Neuronal stem cell (in vitro differentiated cells): ENCODE results near the gene STX1B.

Experiments
- DNase-seq: peaks from one replicate; pipeline ENCODE4 v3.0.0-alpha.2; 2013; ENCODE audit warnings: low spot score
- H2AFZ ChIP-seq: one replicate; pipeline ENCODE4 v1.6.1; 2013; ENCODE audit warnings: mild to moderate bottlenecking, low read length, inconsistent platforms
- H2AK5ac ChIP-seq: 2 replicates; pipeline ENCODE4 v1.6.1; 2013; ENCODE audit warnings: low read depth, mild to moderate bottlenecking, inconsistent platforms, low read length, moderate library complexity, mixed read lengths
- H2BK120ac ChIP-seq: 2 replicates; pipeline ENCODE4 v1.6.1; 2013; ENCODE audit warnings: low read depth, mild to moderate bottlenecking, inconsistent platforms, low read length, moderate library complexity, mixed read lengths
- H2BK12ac ChIP-seq: one replicate; pipeline ENCODE4 v1.6.1; 2013; ENCODE audit warnings: low read length, inconsistent platforms
- H2BK15ac ChIP-seq: 2 replicates; pipeline ENCODE4 v1.6.1; 2013; ENCODE audit warnings: mild to moderate bottlenecking, low read length, inconsistent platforms, mixed read lengths
- H2BK5ac ChIP-seq: one replicate; pipeline ENCODE4 v1.6.1; 2013; ENCODE audit warnings: inconsistent platforms, mild to moderate bottlenecking, low read length, moderate library complexity
- H3K14ac ChIP-seq: one replicate; pipeline ENCODE4 v1.6.1; 2013; ENCODE audit warnings: low read length, inconsistent platforms
- H3K18ac ChIP-seq: 2 replicates; pipeline ENCODE4 v1.6.1; 2013; ENCODE audit warnings: low read length, inconsistent platforms
- H3K23ac ChIP-seq: 2 replicates; pipeline ENCODE4 v1.6.1; 2013; ENCODE audit warnings: low read depth, mild to moderate bottlenecking, mixed read lengths, low read length, inconsistent platforms; ENCODE audit not compliant: poor library complexity
- H3K27ac ChIP-seq: replicated peaks from 3 replicates; pipeline ENCODE4 v1.5.1; 2013; ENCODE audit warnings: low read length, inconsistent platforms
- H3K27me3 ChIP-seq, 3 experiments: 2 replicates each; pipeline ENCODE4 v1.6.1; 2013; ENCODE audit warnings: low read length in 3 of 3, mild to moderate bottlenecking in 2 of 3, inconsistent platforms in 1 of 3, low read depth in 1 of 3, mixed read lengths in 1 of 3, moderate library complexity in 1 of 3; ENCODE audit not compliant: control insufficient read depth in 3 of 3, insufficient read depth in 3 of 3
- H3K36me3 ChIP-seq, 2 donors: replicated peaks in 1 of 2; 2 replicates each; pipeline ENCODE4 v1.6.1; 2013; ENCODE audit warnings: low read length in 2 of 2; ENCODE audit not compliant: control insufficient read depth in 2 of 2, insufficient read depth in 2 of 2
- H3K4ac ChIP-seq: 2 replicates; pipeline ENCODE4 v1.6.1; 2013; ENCODE audit warnings: inconsistent platforms, mild to moderate bottlenecking, low read length, moderate library complexity
- H3K4me1 ChIP-seq, 2 donors: 1 replicate in 1 of 2; 2 replicates in 1 of 2; pipeline ENCODE4 v1.6.1; 2013; ENCODE audit warnings: low read length in 2 of 2, low read depth in 1 of 2; ENCODE audit not compliant: control insufficient read depth in 2 of 2, insufficient read depth in 1 of 2
- H3K4me2 ChIP-seq: one replicate; pipeline ENCODE4 v1.6.1; 2013; ENCODE audit warnings: mild to moderate bottlenecking, low read length, inconsistent platforms; ENCODE audit not compliant: insufficient read depth, poor library complexity, severe bottlenecking
- H3K4me3 ChIP-seq, 2 donors: 2 replicates each; pipeline ENCODE4 v1.5.1; 2013; ENCODE audit warnings: low read length in 2 of 2, mild to moderate bottlenecking in 2 of 2, inconsistent platforms in 1 of 2, moderate library complexity in 1 of 2
- H3K79me1 ChIP-seq: one replicate; pipeline ENCODE4 v1.6.1; 2013; ENCODE audit warnings: low read depth, mild to moderate bottlenecking, inconsistent platforms, low read length, moderate library complexity
- H3K9ac ChIP-seq: one replicate; pipeline ENCODE4 v1.6.1; 2013; ENCODE audit warnings: mild to moderate bottlenecking, low read depth, low read length, inconsistent platforms; ENCODE audit not compliant: poor library complexity
- H3K9me3 ChIP-seq, 2 donors: replicated peaks in 1 of 2; 2 replicates each; pipeline versions ENCODE3 to v1.6.1; 2013; ENCODE audit warnings: low read length in 2 of 2, mild to moderate bottlenecking in 2 of 2, inconsistent platforms in 1 of 2, low read depth in 1 of 2, mixed read lengths in 1 of 2, moderate library complexity in 1 of 2; ENCODE audit not compliant: control insufficient read depth in 2 of 2, insufficient read depth in 1 of 2
- H4K8ac ChIP-seq: one replicate; pipeline ENCODE4 v1.6.1; 2013; ENCODE audit warnings: low read depth, mild to moderate bottlenecking, inconsistent platforms, low read length, moderate library complexity
- H4K91ac ChIP-seq: one replicate; pipeline ENCODE4 v1.6.1; 2013; ENCODE audit warnings: low read length, low read depth, mild to moderate bottlenecking, inconsistent platforms; ENCODE audit not compliant: poor library complexity
- WGBS, 2 donors: extraction: QIAGEN DNeasy Blood & Tissue Kit; methylation state at CpG; one replicate each; pipeline ENCODE4 v1.1.7; 2013; ENCODE audit warnings: missing lambda C conversion rate in 2 of 2, mixed read lengths in 1 of 2; ENCODE audit not compliant: insufficient read length in 2 of 2, insufficient replicate concordance in 1 of 2; ENCODE audit errors: extremely low coverage in 2 of 2; 5-methylcytosine and 5-hydroxymethylcytosine counted together

STX1B gene

DNA sequence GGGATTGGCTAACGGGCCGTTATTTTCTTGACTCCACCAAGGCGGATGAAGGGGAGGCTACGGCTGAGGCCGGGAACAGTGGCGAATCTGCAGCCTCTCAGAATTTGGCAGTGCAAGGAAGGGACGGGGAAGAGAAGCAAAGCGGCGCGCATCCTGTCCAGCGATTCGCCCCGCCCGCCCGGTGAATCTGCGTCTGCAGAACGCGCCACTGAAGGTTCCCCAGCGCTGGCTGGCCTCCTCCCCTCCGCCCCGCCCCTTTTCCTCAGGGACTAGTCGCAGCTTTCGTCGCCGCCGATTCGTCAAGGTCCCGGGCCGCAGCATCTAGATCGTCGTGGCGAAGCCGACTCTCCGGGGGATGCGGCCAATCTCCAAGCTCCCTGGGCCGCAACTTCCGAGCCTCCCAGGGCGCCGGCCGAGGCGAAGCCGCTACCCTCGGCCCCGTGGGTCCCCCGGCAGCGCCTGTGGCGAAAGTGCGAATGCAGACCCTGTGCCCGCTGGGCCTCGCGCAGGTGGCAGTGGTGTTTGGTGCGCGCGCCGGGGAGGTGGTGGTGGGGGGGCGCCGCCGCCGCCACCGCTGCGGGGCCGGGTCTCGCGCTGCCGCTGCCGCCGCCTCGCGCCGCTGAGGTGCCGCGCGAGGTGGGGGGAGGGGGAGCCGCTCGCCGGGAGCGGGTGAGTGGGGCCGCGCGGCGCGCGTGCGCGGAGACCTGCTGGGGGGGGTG, 52.8 kb downstream of the STX1B start, which contains the start of gene SETD1A:
Gene SETD1A (plus strand): TSS at position 299 of the 719 bp plus-strand sequence. CDS start 978 bp downstream, outside the sequence.
- Histone ChIP-seq H2AFZ (peak within 1 kb of the TSS; percentile 98), H3K9ac (peak within 1 kb of the TSS; percentile 96), H3K27me3 (no peaks in the 10 kb centered on the region), H3K27ac (peak within 1 kb of the TSS; percentile 99), H3K23ac (peak within 1 kb of the TSS; percentile 95), H4K8ac (peak within 1 kb of the TSS; percentile 92), H3K4ac (peak within 1 kb of the TSS; percentile 37), H3K14ac (no peak within 1 kb of the TSS), H2BK120ac (peak within 1 kb of the TSS; percentile 100), H2BK12ac (peak within 1 kb of the TSS; percentile 41), H4K91ac (peak within 1 kb of the TSS; percentile 97), H3K18ac (peak within 1 kb of the TSS; percentile 100), H3K9me3 (no peaks in the 10 kb centered on the region), H2BK5ac (peak within 1 kb of the TSS; percentile 100), H3K4me1 (peaks cover 10 to 11% of the 10 kb centered on the region in 2 donors), H3K79me1 (peaks cover 13% of the 10 kb centered on the region), H3K4me3 (peak within 1 kb of the TSS; percentile 78 to 91), H2BK15ac (peak within 1 kb of the TSS; percentile 81), H3K4me2 (peak within 1 kb of the TSS; percentile 94), H2AK5ac (peak within 1 kb of the TSS; percentile 59), H3K36me3 (peaks cover 33 to 41% of the 10 kb centered on the region in 2 donors)
- WGBS, 2 donors = no CpG with 5 or more reads among the region's 85 CpGs
- peak; percentile 98 for DNase-seq

DNA sequence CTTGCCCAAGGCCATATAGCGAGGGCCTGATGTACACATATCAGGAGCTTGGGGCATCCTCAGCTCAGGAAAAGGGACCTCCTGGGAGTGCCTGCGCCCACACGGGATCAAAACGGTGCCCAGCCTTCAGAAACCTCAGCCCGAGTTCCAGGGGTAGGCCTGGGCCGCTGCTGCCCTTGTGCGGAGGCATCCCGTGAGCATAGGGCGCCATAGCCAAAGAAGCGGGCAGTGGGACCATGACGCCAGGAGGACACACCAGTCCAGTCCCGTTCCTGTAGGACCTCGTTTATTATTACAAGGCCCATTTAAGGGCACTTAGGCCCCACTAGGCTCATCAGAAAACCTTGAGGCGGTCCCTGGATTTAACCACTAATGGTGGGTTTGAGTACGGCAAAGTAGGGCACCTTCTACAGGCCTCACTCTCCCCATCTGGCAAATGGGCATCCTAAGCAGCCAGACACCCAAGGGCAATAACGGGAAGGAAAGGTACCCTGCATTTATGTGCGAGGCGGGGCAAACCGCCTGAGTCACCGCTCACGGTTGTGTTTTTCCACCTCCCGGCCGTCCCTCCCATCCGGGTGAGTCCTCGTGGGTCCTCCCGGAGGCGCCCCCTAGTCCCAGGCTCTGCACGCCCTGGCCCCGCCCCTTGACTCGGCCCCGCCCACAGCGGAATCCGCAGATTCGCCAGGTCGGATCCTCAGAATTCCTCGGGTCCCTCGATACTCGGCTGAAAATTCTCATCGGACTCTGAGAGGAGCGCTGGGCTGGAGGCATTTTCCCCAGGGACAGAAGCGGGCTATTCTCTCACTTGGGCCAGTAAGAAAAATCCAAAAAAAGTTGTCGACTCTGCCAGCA, 53.6 kb downstream of the STX1B start:
- Histone ChIP-seq H3K9ac (peak overlapping the region; percentile 81), H2AK5ac (no peak overlapping the region), H3K4me3 (peak overlapping the region; percentile 78 to 91), H3K79me1 (peaks cover 13% of the 10 kb centered on the region), H3K23ac (peak overlapping the region; percentile 27), H2BK15ac (no peak overlapping the region), H3K27me3 (no peaks in the 10 kb centered on the region), H3K4me2 (peak overlapping the region; percentile 94), H3K36me3 (peaks cover 31 to 33% of the 10 kb centered on the region in 2 donors), H3K27ac (peak overlapping the region; percentile 99), H2AFZ (peak overlapping the region; percentile 98), H4K8ac (no peak overlapping the region), H3K4ac (peak overlapping the region; percentile 37), H3K4me1 (peaks cover 10 to 11% of the 10 kb centered on the region in 2 donors), H3K18ac (peak overlapping the region; percentile 98), H2BK5ac (peak overlapping the region; percentile 100), H2BK12ac (no peak overlapping the region), H3K9me3 (no peaks in the 10 kb centered on the region), H4K91ac (no peak overlapping the region), H2BK120ac (no peak overlapping the region), H3K14ac (no peak overlapping the region)
- peak; percentile 72 for DNase-seq
- WGBS, 2 donors = no CpG with 5 or more reads among the region's 42 CpGs

DNA sequence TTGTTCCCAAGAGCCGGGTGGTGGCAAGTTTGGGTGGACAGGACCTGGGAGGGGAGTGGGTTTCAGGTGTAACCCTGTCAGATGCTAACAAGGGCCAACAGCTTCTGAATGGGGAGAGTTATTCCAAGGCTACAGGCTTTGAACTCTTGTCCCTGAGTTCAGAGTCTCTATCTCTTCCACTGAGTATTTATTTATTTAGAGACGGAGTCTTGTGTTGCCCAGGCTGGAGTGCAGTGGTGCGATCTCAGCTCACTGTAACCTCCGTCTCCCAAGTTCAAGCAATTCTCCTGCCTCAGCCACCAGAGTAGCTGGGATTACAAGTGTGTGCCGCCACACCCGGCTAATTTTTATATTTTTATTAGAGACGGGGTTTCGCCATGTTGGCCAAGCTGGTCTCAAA, 55.4 kb downstream of the STX1B start:
- Histone ChIP-seq H4K91ac (no peak overlapping the region), H2BK120ac (no peak overlapping the region), H3K79me1 (peaks cover 14% of the 10 kb centered on the region), H3K4me3 (no peak overlapping the region), H3K23ac (no peak overlapping the region), H3K18ac (no peak overlapping the region), H2BK15ac (no peak overlapping the region), H4K8ac (no peak overlapping the region), H3K4me1 (peaks cover 17 to 18% of the 10 kb centered on the region in 2 donors), H3K36me3 (peaks cover 14 to 15% of the 10 kb centered on the region in 2 donors), H3K27ac (no peak overlapping the region), H3K9ac (no peak overlapping the region), H2AK5ac (no peak overlapping the region), H3K4ac (no peak overlapping the region), H3K14ac (no peak overlapping the region), H3K4me2 (no peak overlapping the region), H2BK5ac (no peak overlapping the region), H2BK12ac (no peak overlapping the region), H3K9me3 (no peaks in the 10 kb centered on the region), H3K27me3 (no peaks in the 10 kb centered on the region), H2AFZ (no peak overlapping the region)
- no CpG with 5 or more reads among the region's 8 CpGs for WGBS, 2 donors
- no peak for DNase-seq
